Nephron progenitor cell (in vitro differentiated cells): ENCODE results near the gene ADAP1.

Experiments used
- DNase-seq: peaks from one replicate; pipeline ENCODE4 v3.0.0; 2021
- H3K27ac Mint-ChIP-seq: 2 replicates; pipeline ENCODE4 v1.8.0; 2021; ENCODE audit warnings: mild to moderate bottlenecking, moderate library complexity, mixed read lengths
- H3K27me3 Mint-ChIP-seq: 2 replicates; pipeline ENCODE4 v1.8.0; 2021; ENCODE audit warnings: mild to moderate bottlenecking, low read depth, mixed read lengths; ENCODE audit not compliant: poor library complexity
- H3K36me3 Mint-ChIP-seq: 2 replicates; pipeline ENCODE4 v1.8.0; 2021; ENCODE audit warnings: low read depth, mixed read lengths
- H3K4me1 Mint-ChIP-seq: 2 replicates; pipeline ENCODE4 v1.8.0; 2021; ENCODE audit warnings: mixed read lengths
- H3K4me3 Mint-ChIP-seq: 2 replicates; pipeline ENCODE4 v1.8.0; 2021; ENCODE audit warnings: mild to moderate bottlenecking, moderate library complexity, mixed read lengths
- H3K9me3 Mint-ChIP-seq: 2 replicates; pipeline ENCODE4 v1.8.0; 2021; ENCODE audit warnings: mild to moderate bottlenecking, moderate library complexity, mixed read lengths
- CTCF ChIP-seq: fragments of 200-600 bp; sonication (generic); IDR thresholded peaks from 2 replicates; pipeline ENCODE4 v1.5.0; 2021; ENCODE audit warnings: antibody characterized with exemption

Gene ADAP1

DNA sequence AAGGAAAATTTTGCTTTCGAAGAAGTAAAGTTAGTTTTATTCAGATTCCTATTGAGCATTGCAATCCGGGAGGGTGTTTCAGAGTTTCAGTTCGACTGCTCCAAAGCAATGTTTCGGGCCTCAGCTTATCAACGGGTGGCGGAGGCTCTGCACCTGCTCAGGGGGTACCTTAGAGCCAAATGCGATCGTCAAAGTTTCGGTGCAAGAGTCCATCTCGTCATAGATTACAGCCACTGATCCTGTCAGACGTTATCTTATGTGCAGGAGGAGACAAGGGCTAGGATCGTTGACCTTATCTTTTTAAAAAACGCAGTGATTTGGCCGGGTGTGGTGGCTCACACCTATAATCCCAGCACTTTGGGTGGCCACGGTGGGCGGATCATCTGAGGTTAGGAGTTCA, 24.7 kb upstream of the ADAP1 start:
- DNase-seq, result no peak
- Mint-ChIP-seq H3K27me3 (peaks cover 8% of the 10 kb centered on the region), H3K27ac (no peak overlapping the region), H3K4me3 (no peak overlapping the region), H3K36me3 (no peaks in the 10 kb centered on the region), H3K4me1 (peaks cover 26% of the 10 kb centered on the region), H3K9me3 (no peaks in the 10 kb centered on the region)
- no peak for TF ChIP-seq CTCF

GRCh38 chr7:978416-979091, 24.1 kb upstream of the ADAP1 start:
- Mint-ChIP-seq H3K4me1 (peaks cover 28% of the 10 kb centered on the region), H3K36me3 (no peaks in the 10 kb centered on the region), H3K27me3 (peaks cover 8% of the 10 kb centered on the region), H3K27ac (no peak overlapping the region), H3K4me3 (no peak overlapping the region), H3K9me3 (no peaks in the 10 kb centered on the region)
- TF ChIP-seq CTCF, result no peak
- DNase-seq, result no peak

DNA sequence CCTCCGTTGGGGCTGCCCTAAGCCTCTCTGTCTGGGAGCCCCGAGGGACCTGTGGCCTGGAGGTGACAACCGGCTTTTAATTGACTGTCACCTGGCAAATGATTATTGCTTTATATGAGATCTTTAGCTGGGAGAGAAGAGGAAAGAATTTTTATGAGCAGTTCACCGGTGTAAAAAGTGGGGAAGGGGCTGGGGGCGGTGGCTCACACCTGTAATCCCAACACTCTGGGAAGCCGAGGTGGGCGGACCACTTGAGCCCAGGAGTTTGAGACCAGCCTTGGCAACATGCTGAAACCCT, 23.5 kb upstream of the ADAP1 start:
- no peak overlapping the region for H3K27ac Mint-ChIP-seq
- no peaks in the 10 kb centered on the region for H3K9me3 Mint-ChIP-seq
- H3K4me3 Mint-ChIP-seq, result no peak overlapping the region
- peaks cover 8% of the 10 kb centered on the region for H3K27me3 Mint-ChIP-seq
- peaks cover 32% of the 10 kb centered on the region for H3K4me1 Mint-ChIP-seq
- H3K36me3 Mint-ChIP-seq, result peaks cover 3% of the 10 kb centered on the region
- no peak for DNase-seq
- TF ChIP-seq CTCF, result no peak

- Mint-ChIP-seq H3K9me3 (no peaks in the 10 kb centered on the region), H3K27ac (peak overlapping the region; percentile 90), H3K27me3 (peaks cover 8% of the 10 kb centered on the region), H3K36me3 (peaks cover 8% of the 10 kb centered on the region), H3K4me1 (peaks cover 37% of the 10 kb centered on the region), H3K4me3 (no peak overlapping the region)
- DNase-seq, result no peak
- TF ChIP-seq CTCF, result no peak
Measured at GRCh38 chr7:977326-978048, 23.0 kb upstream of the ADAP1 start.

GRCh38 chr7:976901-977325, 22.4 kb upstream of the ADAP1 start:
- H3K27ac Mint-ChIP-seq, result peak overlapping the region; percentile 90

More at GRCh38 chr7:976901-977325, 22.4 kb upstream of the ADAP1 start:
- H3K4me3 Mint-ChIP-seq, result no peak overlapping the region
- no peak for DNase-seq
- peaks cover 8% of the 10 kb centered on the region for H3K27me3 Mint-ChIP-seq
- no peak for TF ChIP-seq CTCF
- H3K36me3 Mint-ChIP-seq, result peaks cover 14% of the 10 kb centered on the region
- H3K9me3 Mint-ChIP-seq, result no peaks in the 10 kb centered on the region
- peaks cover 43% of the 10 kb centered on the region for H3K4me1 Mint-ChIP-seq
